ENCODE results near the gene SLC7A1.

DNA sequence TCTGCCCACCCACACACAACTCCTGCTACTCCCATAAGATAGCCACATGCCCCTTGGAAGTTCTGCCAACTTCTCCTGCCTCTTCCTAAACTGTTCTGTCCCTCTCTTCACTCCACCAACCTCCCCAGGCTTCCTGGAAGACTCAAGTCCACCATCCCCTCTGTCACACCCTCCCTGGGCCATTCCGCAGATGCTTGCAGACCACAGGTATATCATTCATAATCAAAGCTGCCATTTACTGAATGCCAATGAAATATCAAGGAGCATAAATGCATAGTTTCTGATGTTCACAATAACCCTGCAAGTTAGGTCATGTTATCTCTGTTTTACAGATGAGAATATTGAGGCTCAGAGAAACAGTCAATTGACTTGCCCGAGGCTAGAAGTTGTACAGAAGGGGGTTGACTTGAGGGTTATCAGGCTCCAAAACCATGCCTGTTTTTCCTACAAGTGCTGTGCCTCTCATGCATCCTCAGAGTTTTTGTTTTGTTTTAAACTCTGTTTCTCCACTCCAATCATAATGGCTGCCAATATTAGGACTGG, 135.6 kb downstream of the SLC7A1 start:
- TF ChIP-seq BHLHE40 (IDR thresholded peaks at IDR 0.05; ENCODE audit: low read length) = no peak
- TF ChIP-seq, protein P1, sequence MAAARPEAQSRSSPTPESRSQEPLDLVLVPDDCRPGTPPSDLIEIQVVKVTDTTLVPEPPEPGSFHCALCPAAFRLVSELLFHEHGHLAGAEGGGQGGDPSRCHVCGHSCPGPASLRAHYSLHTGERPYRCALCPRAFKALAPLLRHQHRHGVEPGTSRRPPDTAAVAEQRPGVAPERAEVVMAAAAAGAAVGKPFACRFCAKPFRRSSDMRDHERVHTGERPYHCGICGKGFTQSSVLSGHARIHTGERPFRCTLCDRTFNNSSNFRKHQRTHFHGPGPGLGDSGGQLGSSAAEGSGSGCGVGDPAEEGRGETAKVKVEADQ (CRISPR knock-in tag; IDR thresholded peaks at IDR 0.05; ENCODE audit: borderline replicate concordance) = no peak
- TF ChIP-seq, protein P2, sequence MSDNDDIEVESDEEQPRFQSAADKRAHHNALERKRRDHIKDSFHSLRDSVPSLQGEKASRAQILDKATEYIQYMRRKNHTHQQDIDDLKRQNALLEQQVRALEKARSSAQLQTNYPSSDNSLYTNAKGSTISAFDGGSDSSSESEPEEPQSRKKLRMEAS (IDR thresholded peaks at IDR 0.05) = no peak
- TF ChIP-seq SETDB1 (CRISPR knock-in tag; IDR thresholded peaks at IDR 0.05; ENCODE audit: borderline replicate concordance) = no peak
- TF ChIP-seq, protein P3, sequence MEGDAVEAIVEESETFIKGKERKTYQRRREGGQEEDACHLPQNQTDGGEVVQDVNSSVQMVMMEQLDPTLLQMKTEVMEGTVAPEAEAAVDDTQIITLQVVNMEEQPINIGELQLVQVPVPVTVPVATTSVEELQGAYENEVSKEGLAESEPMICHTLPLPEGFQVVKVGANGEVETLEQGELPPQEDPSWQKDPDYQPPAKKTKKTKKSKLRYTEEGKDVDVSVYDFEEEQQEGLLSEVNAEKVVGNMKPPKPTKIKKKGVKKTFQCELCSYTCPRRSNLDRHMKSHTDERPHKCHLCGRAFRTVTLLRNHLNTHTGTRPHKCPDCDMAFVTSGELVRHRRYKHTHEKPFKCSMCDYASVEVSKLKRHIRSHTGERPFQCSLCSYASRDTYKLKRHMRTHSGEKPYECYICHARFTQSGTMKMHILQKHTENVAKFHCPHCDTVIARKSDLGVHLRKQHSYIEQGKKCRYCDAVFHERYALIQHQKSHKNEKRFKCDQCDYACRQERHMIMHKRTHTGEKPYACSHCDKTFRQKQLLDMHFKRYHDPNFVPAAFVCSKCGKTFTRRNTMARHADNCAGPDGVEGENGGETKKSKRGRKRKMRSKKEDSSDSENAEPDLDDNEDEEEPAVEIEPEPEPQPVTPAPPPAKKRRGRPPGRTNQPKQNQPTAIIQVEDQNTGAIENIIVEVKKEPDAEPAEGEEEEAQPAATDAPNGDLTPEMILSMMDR (CRISPR knock-in tag; IDR thresholded peaks at IDR 0.05) = no peak
- TF ChIP-seq RAD21 (CRISPR knock-in tag; IDR thresholded peaks at IDR 0.05) = no peak
- no peak for TF ChIP-seq KLF12 (CRISPR knock-in tag; IDR thresholded peaks at IDR 0.05; ENCODE audit: borderline replicate concordance)
- TF ChIP-seq ZNF883 (CRISPR knock-in tag; IDR thresholded peaks at IDR 0.05; ENCODE audit: not compliant biosample characterization) = no peak
- no peak for TF ChIP-seq TCF12 (IDR thresholded peaks at IDR 0.05)
- TF ChIP-seq TCF12 (CRISPR knock-in tag; IDR thresholded peaks at IDR 0.05) = no peak
- TF ChIP-seq SMAD1 (CRISPR knock-in tag; IDR thresholded peaks at IDR 0.05; ENCODE audit: borderline replicate concordance, low read depth) = no peak
- TF ChIP-seq MYC (CRISPR knock-in tag; IDR thresholded peaks at IDR 0.05; ENCODE audit: borderline replicate concordance) = no peak
- no peak for TF ChIP-seq ZNF607 (CRISPR knock-in tag; IDR thresholded peaks at IDR 0.05; ENCODE audit: borderline replicate concordance)
